Effector memory CD8-positive, alpha-beta T cell (primary cell): ENCODE results near the gene ZDHHC14.
A peak's percentile ranks its signal among the peaks of the same experiment; 100 is the strongest.
"Not testable (repeated sequence)": the region's sequence is repeated elsewhere in the genome, so short reads cannot be mapped to it uniquely, and the experiment has no call there.

Source experiments
- ATAC-seq: fragments of 150-1000 bp; cut with Tn5 transposase; replicated peaks from 2 replicates; pipeline ENCODE4 v1.10.0; 2021; ENCODE audit warnings: mild to moderate bottlenecking, moderate library complexity
- DNase-seq, 3 experiments: peaks; one replicate each; pipeline ENCODE4 v3.0.0; 2021
- H3K27ac Mint-ChIP-seq, 2 donors: one replicate each; pipeline ENCODE4 v1.8.0; 2022; ENCODE audit warnings: mild to moderate bottlenecking in 2 of 2, mixed read lengths in 2 of 2, moderate library complexity in 2 of 2
- H3K27me3 Mint-ChIP-seq, 2 donors: one replicate each; pipeline ENCODE4 v1.8.0; 2022; ENCODE audit warnings: mixed read lengths in 2 of 2
- H3K36me3 Mint-ChIP-seq: one replicate; pipeline ENCODE4 v1.8.0; 2022; ENCODE audit warnings: mild to moderate bottlenecking, moderate library complexity, mixed read lengths; ENCODE audit not compliant: insufficient read depth
- H3K4me1 Mint-ChIP-seq, 2 donors: one replicate each; pipeline ENCODE4 v1.8.0; 2022; ENCODE audit warnings: low read depth in 2 of 2, mixed read lengths in 2 of 2
- H3K4me3 Mint-ChIP-seq, 2 donors: one replicate each; pipeline ENCODE4 v1.8.0; 2022; ENCODE audit warnings: mild to moderate bottlenecking in 2 of 2, mixed read lengths in 2 of 2, moderate library complexity in 2 of 2
- H3K9me3 Mint-ChIP-seq, 2 donors: one replicate each; pipeline ENCODE4 v1.8.0; 2022; ENCODE audit warnings: mixed read lengths in 2 of 2

ZDHHC14 gene

GRCh38 chr6:157402996-157403685 is 22.2 kb downstream of the ZDHHC14 start:
- ATAC-seq (no peak), DNase-seq (no peak)
- Mint-ChIP-seq H3K9me3 (no peaks in the 10 kb centered on the region), H3K27me3 (no peaks in the 10 kb centered on the region), H3K4me1 (peaks cover 4 to 5% of the 10 kb centered on the region in 2 donors), H3K27ac (no peak overlapping the region), H3K36me3 (no peaks in the 10 kb centered on the region), H3K4me3 (no peak overlapping the region)

- Mint-ChIP-seq H3K9me3 (no peaks in the 10 kb centered on the region), H3K4me3 (no peak overlapping the region), H3K27ac (no peak overlapping the region), H3K4me1 (peaks cover 4 to 5% of the 10 kb centered on the region in 2 donors), H3K36me3 (no peaks in the 10 kb centered on the region), H3K27me3 (no peaks in the 10 kb centered on the region)
- DNase-seq (no peak), ATAC-seq (no peak)
These were observed 22.7 kb downstream of the ZDHHC14 start for GRCh38 chr6:157403686-157404051.

- no peak for DNase-seq
- Mint-ChIP-seq H3K4me3 (no peak overlapping the region), H3K36me3 (no peaks in the 10 kb centered on the region), H3K9me3 (no peaks in the 10 kb centered on the region), H3K27me3 (no peaks in the 10 kb centered on the region), H3K4me1 (no peaks in the 10 kb centered on the region), H3K27ac (no peak overlapping the region)
- ATAC-seq: no peak
These were observed 25.0 kb downstream of the ZDHHC14 start for GRCh38 chr6:157405986-157406385.

GRCh38 chr6:157406661-157407060 is 25.7 kb downstream of the ZDHHC14 start:
- Mint-ChIP-seq H3K27me3 (no peaks in the 10 kb centered on the region), H3K9me3 (no peaks in the 10 kb centered on the region), H3K27ac (no peak overlapping the region), H3K4me1 (peaks cover 0 to 2% of the 10 kb centered on the region in 2 donors), H3K36me3 (no peaks in the 10 kb centered on the region), H3K4me3 (no peak overlapping the region)
- DNase-seq (no peak), ATAC-seq (no peak)

GRCh38 chr6:157407646-157408045 is 26.7 kb downstream of the ZDHHC14 start:
- no peak overlapping the region for H3K27ac Mint-ChIP-seq
- H3K27me3 Mint-ChIP-seq: no peaks in the 10 kb centered on the region
- H3K36me3 Mint-ChIP-seq: no peaks in the 10 kb centered on the region
- H3K4me1 Mint-ChIP-seq: peaks cover 0 to 2% of the 10 kb centered on the region in 2 donors
- ATAC-seq (no peak), DNase-seq (no peak)
- no peak overlapping the region for H3K4me3 Mint-ChIP-seq
- no peaks in the 10 kb centered on the region for H3K9me3 Mint-ChIP-seq

- H3K27ac Mint-ChIP-seq: not testable (repeated sequence)
These were observed 27.4 kb downstream of the ZDHHC14 start for GRCh38 chr6:157408427-157408826.

GRCh38 chr6:157410045-157410444 is 29.1 kb downstream of the ZDHHC14 start:
- Mint-ChIP-seq H3K4me1 (peaks cover 0 to 2% of the 10 kb centered on the region in 2 donors), H3K27ac (no peak overlapping the region), H3K9me3 (no peaks in the 10 kb centered on the region), H3K4me3 (no peak overlapping the region), H3K36me3 (no peaks in the 10 kb centered on the region), H3K27me3 (no peaks in the 10 kb centered on the region)
- ATAC-seq (no peak), DNase-seq (no peak)

More at GRCh38 chr6:157408427-157408826, 27.4 kb downstream of the ZDHHC14 start:
- H3K4me3 Mint-ChIP-seq, ATAC-seq, H3K9me3 Mint-ChIP-seq, H3K27me3 Mint-ChIP-seq, H3K4me1 Mint-ChIP-seq, H3K36me3 Mint-ChIP-seq, DNase-seq: not testable (repeated sequence)

- H3K27ac Mint-ChIP-seq: peak overlapping the region in 1 of 2 donors; percentile 23
These were observed 30.4 kb downstream of the ZDHHC14 start for GRCh38 chr6:157411368-157411767.

GRCh38 chr6:157412791-157413190 is 31.8 kb downstream of the ZDHHC14 start:
- DNase-seq: no peak
- Mint-ChIP-seq H3K27me3 (no peaks in the 10 kb centered on the region), H3K27ac (no peak overlapping the region), H3K4me3 (no peak overlapping the region), H3K4me1 (peaks cover 0 to 2% of the 10 kb centered on the region in 2 donors), H3K36me3 (no peaks in the 10 kb centered on the region), H3K9me3 (no peaks in the 10 kb centered on the region)
- no peak for ATAC-seq

More at GRCh38 chr6:157411368-157411767, 30.4 kb downstream of the ZDHHC14 start:
- ATAC-seq (no peak), DNase-seq (no peak)
- no peak overlapping the region for H3K4me3 Mint-ChIP-seq
- H3K36me3 Mint-ChIP-seq: no peaks in the 10 kb centered on the region
- no peaks in the 10 kb centered on the region for H3K9me3 Mint-ChIP-seq
- no peaks in the 10 kb centered on the region for H3K27me3 Mint-ChIP-seq
- peaks cover 0 to 2% of the 10 kb centered on the region in 2 donors for H3K4me1 Mint-ChIP-seq

GRCh38 chr6:157420497-157420896 is 39.5 kb downstream of the ZDHHC14 start:
- no peaks in the 10 kb centered on the region for H3K9me3 Mint-ChIP-seq
- no peak overlapping the region for H3K27ac Mint-ChIP-seq
- no peak for ATAC-seq
- H3K4me3 Mint-ChIP-seq: no peak overlapping the region
- peaks cover 0 to 4% of the 10 kb centered on the region in 2 donors for H3K4me1 Mint-ChIP-seq
- H3K36me3 Mint-ChIP-seq: no peaks in the 10 kb centered on the region
- DNase-seq: no peak
- no peaks in the 10 kb centered on the region for H3K27me3 Mint-ChIP-seq

- no peak overlapping the region for H3K4me3 Mint-ChIP-seq
- peaks cover 4 to 17% of the 10 kb centered on the region in 2 donors for H3K4me1 Mint-ChIP-seq
- DNase-seq: no peak
- no peaks in the 10 kb centered on the region for H3K9me3 Mint-ChIP-seq
- no peak overlapping the region for H3K27ac Mint-ChIP-seq
- ATAC-seq: no peak
- peaks cover 0 to 6% of the 10 kb centered on the region in 2 donors for H3K27me3 Mint-ChIP-seq
- no peaks in the 10 kb centered on the region for H3K36me3 Mint-ChIP-seq
These were observed 43.6 kb downstream of the ZDHHC14 start for GRCh38 chr6:157424491-157425020.

- Mint-ChIP-seq H3K4me3 (no peak overlapping the region), H3K36me3 (no peaks in the 10 kb centered on the region), H3K4me1 (peaks cover 7 to 17% of the 10 kb centered on the region in 2 donors), H3K27ac (no peak overlapping the region), H3K9me3 (no peaks in the 10 kb centered on the region), H3K27me3 (peaks cover 0 to 6% of the 10 kb centered on the region in 2 donors)
- DNase-seq: no peak
- no peak for ATAC-seq
These were observed 47.0 kb downstream of the ZDHHC14 start for GRCh38 chr6:157427969-157428368.

GRCh38 chr6:157428427-157429202 is 47.6 kb downstream of the ZDHHC14 start:
- no peaks in the 10 kb centered on the region for H3K36me3 Mint-ChIP-seq
- ATAC-seq (no peak), DNase-seq (no peak)
- H3K27me3 Mint-ChIP-seq: peaks cover 0 to 6% of the 10 kb centered on the region in 2 donors
- no peaks in the 10 kb centered on the region for H3K9me3 Mint-ChIP-seq
- H3K4me3 Mint-ChIP-seq: no peak overlapping the region
- H3K4me1 Mint-ChIP-seq: peaks cover 7 to 17% of the 10 kb centered on the region in 2 donors
- no peak overlapping the region for H3K27ac Mint-ChIP-seq

- Mint-ChIP-seq H3K36me3 (no peaks in the 10 kb centered on the region), H3K4me1 (peaks cover 7 to 17% of the 10 kb centered on the region in 2 donors), H3K4me3 (no peak overlapping the region), H3K27ac (no peak overlapping the region), H3K27me3 (peaks cover 0 to 6% of the 10 kb centered on the region in 2 donors), H3K9me3 (no peaks in the 10 kb centered on the region)
- ATAC-seq (no peak), DNase-seq (no peak)
These were observed 48.3 kb downstream of the ZDHHC14 start for GRCh38 chr6:157429248-157429647.
